ENCODE measurements around the gene LSM7.

GRCh38 chr19:2311093-2311492 is 17.3 kb downstream of the LSM7 start:
- no peak for TF ChIP-seq POLR2A (IDR thresholded peaks at IDR 0.05; ENCODE audit: low read depth)
- TF ChIP-seq POLR2AphosphoS5 (IDR thresholded peaks at IDR 0.05) = no peak
- TF ChIP-seq EP300 (IDR thresholded peaks at IDR 0.05) = no peak

Measured in esophagus muscularis mucosa (tissue), 3 donors.